Measurements from ENCODE around the gene TRAPPC3. TPM values are rescaled to one million over a fixed set of nuclear protein-coding genes. Genes with fewer than 3 reads are reported as not detected.
A peak's percentile ranks its signal among the peaks of the same experiment; 100 is the strongest.

TRAPPC3 gene
- total and polyA plus RNA-seq, 7 donors: 34.8 to 91.8 (median 43.8) TPM

- 79% methylated on average over 31 to 33 of the region's 33 CpGs for WGBS, 3 donors
- H3K9me3 ChIP-seq: no peaks in the 10 kb centered on the region
- H3K27me3 ChIP-seq (ENCODE audit: insufficient read depth in 3 of 3, low read length in 2 of 3): no peaks in the 10 kb centered on the region
- no peak for DNase-seq
- H3K36me3 ChIP-seq (ENCODE audit: insufficient read depth in 1 of 2, low read depth in 1 of 2): peaks cover 6 to 91% of the 10 kb centered on the region in 2 donors
- ATAC-seq: no peak
- H3K4me1 ChIP-seq: peaks cover 45% of the 10 kb centered on the region
- no peak overlapping the region for H3K4me3 ChIP-seq
- no peak for TF ChIP-seq CTCF (IDR thresholded peaks at IDR 0.05)
- intact Hi-C loops (cut with DNase I): no loop called here
- peak overlapping the region; percentile 94 for H3K27ac ChIP-seq
Measured at GRCh38 chr1:36177589-36178431, 28.5 kb upstream of the TRAPPC3 start.

GRCh38 chr1:36176106-36176949, 27.0 kb upstream of the TRAPPC3 start:
- DNase-seq: no peak
- 70 to 77% (median 76%) methylated on average over 69 to 76 of the region's 76 CpGs for WGBS, 3 donors

GRCh38 chr1:36175137-36176095, 26.1 kb upstream of the TRAPPC3 start:
- intact Hi-C loops (cut with DNase I): no loop called here
- H3K4me3 ChIP-seq: peak overlapping the region; percentile 43
- no peak for TF ChIP-seq CTCF (IDR thresholded peaks at IDR 0.05)
- H3K9me3 ChIP-seq: no peaks in the 10 kb centered on the region
- peak; percentile 64 to 89 for DNase-seq
- peaks cover 58% of the 10 kb centered on the region for H3K4me1 ChIP-seq
- H3K27ac ChIP-seq: peak overlapping the region; percentile 94
- H3K27me3 ChIP-seq (ENCODE audit: insufficient read depth in 3 of 3, low read length in 2 of 3): no peaks in the 10 kb centered on the region
- whole genome bisulfite sequencing, 3 donors: 34 to 56% (median 37%) methylated on average over 11 of the region's 11 CpGs
- ATAC-seq: peak; percentile 89 to 92 (median 90)
- H3K36me3 ChIP-seq (ENCODE audit: insufficient read depth in 1 of 2, low read depth in 1 of 2): peaks cover 6 to 97% of the 10 kb centered on the region in 2 donors

More at GRCh38 chr1:36176106-36176949, 27.0 kb upstream of the TRAPPC3 start:
- TF ChIP-seq CTCF (IDR thresholded peaks at IDR 0.05): no peak
- peak in 2 of 4 donors; percentile 1 to 17 for ATAC-seq
- H3K9me3 ChIP-seq: no peaks in the 10 kb centered on the region
- peaks cover 6 to 100% of the 10 kb centered on the region in 2 donors for H3K36me3 ChIP-seq (ENCODE audit: insufficient read depth in 1 of 2, low read depth in 1 of 2)
- intact Hi-C loops (cut with DNase I): no loop called here
- no peaks in the 10 kb centered on the region for H3K27me3 ChIP-seq (ENCODE audit: insufficient read depth in 3 of 3, low read length in 2 of 3)
- H3K4me3 ChIP-seq: peak overlapping the region; percentile 41
- peaks cover 52% of the 10 kb centered on the region for H3K4me1 ChIP-seq
- peak overlapping the region; percentile 94 for H3K27ac ChIP-seq

- Histone ChIP-seq H3K4me1 (peaks cover 65% of the 10 kb centered on the region), H3K27me3 (ENCODE audit: insufficient read depth in 3 of 3, low read length in 2 of 3) (no peaks in the 10 kb centered on the region), H3K4me3 (peak overlapping the region; percentile 43), H3K9me3 (no peaks in the 10 kb centered on the region), H3K36me3 (ENCODE audit: insufficient read depth in 1 of 2, low read depth in 1 of 2) (peaks cover 5 to 90% of the 10 kb centered on the region in 2 donors), H3K27ac (peak overlapping the region; percentile 94)
- ATAC-seq (no peak), DNase-seq (no peak)
- TF ChIP-seq CTCF (IDR thresholded peaks at IDR 0.05): no peak
- WGBS, 3 donors: 37 to 48% (median 48%) methylated on average over 11 of the region's 11 CpGs
- intact Hi-C loops (cut with DNase I): no loop called here
Measured at GRCh38 chr1:36174713-36175112, 25.4 kb upstream of the TRAPPC3 start.
